Measurements from ENCODE around the gene OR6C4. TPM values are rescaled to one million over a fixed set of nuclear protein-coding genes. Genes with fewer than 3 reads are reported as not detected.

The OR6C4 gene
- total and polyA plus RNA-seq, 10 of the 15 experiments (the other 5 are each of a cell fraction or from before 2014, with no cell fraction given), result not detected

GRCh38 chr12:55582066-55582465, 32.7 kb downstream of the OR6C4 start (continued):
- no peak for TF ChIP-seq E2F4 (IDR thresholded peaks at IDR 0.05; ENCODE audit: low read depth, low read length)
- TF ChIP-seq, protein P1, sequence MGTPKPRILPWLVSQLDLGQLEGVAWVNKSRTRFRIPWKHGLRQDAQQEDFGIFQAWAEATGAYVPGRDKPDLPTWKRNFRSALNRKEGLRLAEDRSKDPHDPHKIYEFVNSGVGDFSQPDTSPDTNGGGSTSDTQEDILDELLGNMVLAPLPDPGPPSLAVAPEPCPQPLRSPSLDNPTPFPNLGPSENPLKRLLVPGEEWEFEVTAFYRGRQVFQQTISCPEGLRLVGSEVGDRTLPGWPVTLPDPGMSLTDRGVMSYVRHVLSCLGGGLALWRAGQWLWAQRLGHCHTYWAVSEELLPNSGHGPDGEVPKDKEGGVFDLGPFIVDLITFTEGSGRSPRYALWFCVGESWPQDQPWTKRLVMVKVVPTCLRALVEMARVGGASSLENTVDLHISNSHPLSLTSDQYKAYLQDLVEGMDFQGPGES (IDR thresholded peaks at IDR 0.05), result no peak
- TF ChIP-seq IRF4 (IDR thresholded peaks at IDR 0.05; ENCODE audit: low read depth, low read length), result no peak
- no peak for TF ChIP-seq STAT3 (IDR thresholded peaks at IDR 0.05; ENCODE audit: low read depth, low read length)
- no peak for TF ChIP-seq YBX1 (IDR thresholded peaks at IDR 0.05)
- no peak for TF ChIP-seq REST (IDR thresholded peaks at IDR 0.05; ENCODE audit: low read depth, low read length)
- no peak for TF ChIP-seq ZNF207 (IDR thresholded peaks at IDR 0.05; ENCODE audit: borderline replicate concordance)
- TF ChIP-seq SMAD1 (IDR thresholded peaks at IDR 0.05; ENCODE audit: low read depth, partially characterized antibody), result no peak
- TF ChIP-seq, protein P2, sequence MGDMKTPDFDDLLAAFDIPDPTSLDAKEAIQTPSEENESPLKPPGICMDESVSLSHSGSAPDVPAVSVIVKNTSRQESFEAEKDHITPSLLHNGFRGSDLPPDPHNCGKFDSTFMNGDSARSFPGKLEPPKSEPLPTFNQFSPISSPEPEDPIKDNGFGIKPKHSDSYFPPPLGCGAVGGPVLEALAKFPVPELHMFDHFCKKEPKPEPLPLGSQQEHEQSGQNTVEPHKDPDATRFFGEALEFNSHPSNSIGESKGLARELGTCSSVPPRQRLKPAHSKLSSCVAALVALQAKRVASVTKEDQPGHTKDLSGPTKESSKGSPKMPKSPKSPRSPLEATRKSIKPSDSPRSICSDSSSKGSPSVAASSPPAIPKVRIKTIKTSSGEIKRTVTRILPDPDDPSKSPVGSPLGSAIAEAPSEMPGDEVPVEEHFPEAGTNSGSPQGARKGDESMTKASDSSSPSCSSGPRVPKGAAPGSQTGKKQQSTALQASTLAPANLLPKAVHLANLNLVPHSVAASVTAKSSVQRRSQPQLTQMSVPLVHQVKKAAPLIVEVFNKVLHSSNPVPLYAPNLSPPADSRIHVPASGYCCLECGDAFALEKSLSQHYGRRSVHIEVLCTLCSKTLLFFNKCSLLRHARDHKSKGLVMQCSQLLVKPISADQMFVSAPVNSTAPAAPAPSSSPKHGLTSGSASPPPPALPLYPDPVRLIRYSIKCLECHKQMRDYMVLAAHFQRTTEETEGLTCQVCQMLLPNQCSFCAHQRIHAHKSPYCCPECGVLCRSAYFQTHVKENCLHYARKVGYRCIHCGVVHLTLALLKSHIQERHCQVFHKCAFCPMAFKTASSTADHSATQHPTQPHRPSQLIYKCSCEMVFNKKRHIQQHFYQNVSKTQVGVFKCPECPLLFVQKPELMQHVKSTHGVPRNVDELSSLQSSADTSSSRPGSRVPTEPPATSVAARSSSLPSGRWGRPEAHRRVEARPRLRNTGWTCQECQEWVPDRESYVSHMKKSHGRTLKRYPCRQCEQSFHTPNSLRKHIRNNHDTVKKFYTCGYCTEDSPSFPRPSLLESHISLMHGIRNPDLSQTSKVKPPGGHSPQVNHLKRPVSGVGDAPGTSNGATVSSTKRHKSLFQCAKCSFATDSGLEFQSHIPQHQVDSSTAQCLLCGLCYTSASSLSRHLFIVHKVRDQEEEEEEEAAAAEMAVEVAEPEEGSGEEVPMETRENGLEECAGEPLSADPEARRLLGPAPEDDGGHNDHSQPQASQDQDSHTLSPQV (IDR thresholded peaks at IDR 0.05), result no peak
